Rectal smooth muscle tissue (tissue), 1 donor: ENCODE results near the gene LCN6.

Source experiments
- H3K27ac ChIP-seq: one replicate; pipeline ENCODE4 v1.7.0; 2013; ENCODE audit warnings: low read depth, low read length, inconsistent platforms
- H3K27me3 ChIP-seq: one replicate; pipeline ENCODE4 v1.7.0; 2013; ENCODE audit warnings: low read length; ENCODE audit not compliant: control insufficient read depth, insufficient read depth
- H3K36me3 ChIP-seq: one replicate; pipeline ENCODE4 v1.7.0; 2013; ENCODE audit warnings: low read length; ENCODE audit not compliant: control insufficient read depth, insufficient read depth
- H3K4me1 ChIP-seq: one replicate; pipeline ENCODE4 v1.7.0; 2013; ENCODE audit warnings: low read length; ENCODE audit not compliant: control insufficient read depth, insufficient read depth
- H3K4me3 ChIP-seq: one replicate; pipeline ENCODE4 v1.7.0; 2013; ENCODE audit warnings: low read length
- H3K9ac ChIP-seq: one replicate; pipeline ENCODE4 v1.7.0; 2013; ENCODE audit warnings: low read length

The LCN6 gene

GRCh38 chr9:136743639-136744211 lies 4.6 kb downstream of the LCN6 start:
- H3K27me3 ChIP-seq: peaks cover 19% of the 10 kb centered on the region

GRCh38 chr9:136742591-136743391 lies 5.5 kb downstream of the LCN6 start, which contains the start of gene LCN10:
LCN10 (minus strand) TSS chr9:136742940; CDS start chr9:136742903, 37 bp downstream.
- Histone ChIP-seq H3K27ac (no peak within 1 kb of the TSS), H3K36me3 (no peaks in the 10 kb centered on the region), H3K4me1 (no peaks in the 10 kb centered on the region), H3K27me3 (peaks cover 19% of the 10 kb centered on the region), H3K9ac (no peak within 1 kb of the TSS), H3K4me3 (peak within 1 kb of the TSS; percentile 31)

More at GRCh38 chr9:136743639-136744211, 4.6 kb downstream of the LCN6 start:
- Histone ChIP-seq H3K27ac (no peak overlapping the region), H3K9ac (no peak overlapping the region), H3K4me1 (no peaks in the 10 kb centered on the region), H3K36me3 (no peaks in the 10 kb centered on the region), H3K4me3 (no peak overlapping the region)

- no peaks in the 10 kb centered on the region for H3K4me1 ChIP-seq
- peaks cover 19% of the 10 kb centered on the region for H3K27me3 ChIP-seq
- H3K4me3 ChIP-seq: peak overlapping the region; percentile 31
- H3K9ac ChIP-seq: no peak overlapping the region
- H3K36me3 ChIP-seq: no peaks in the 10 kb centered on the region
- H3K27ac ChIP-seq: no peak overlapping the region
These were observed 6.3 kb downstream of the LCN6 start for GRCh38 chr9:136741883-136742571.

- peaks cover 19% of the 10 kb centered on the region for H3K27me3 ChIP-seq
- H3K4me3 ChIP-seq: peak overlapping the region; percentile 31
- H3K27ac ChIP-seq: no peak overlapping the region
- no peak overlapping the region for H3K9ac ChIP-seq
- no peaks in the 10 kb centered on the region for H3K36me3 ChIP-seq
- H3K4me1 ChIP-seq: no peaks in the 10 kb centered on the region
These were observed 7.1 kb downstream of the LCN6 start for GRCh38 chr9:136740971-136741882.

GRCh38 chr9:136740491-136740890 lies 7.8 kb downstream of the LCN6 start:
- Histone ChIP-seq H3K36me3 (no peaks in the 10 kb centered on the region), H3K4me3 (no peak overlapping the region), H3K27ac (no peak overlapping the region), H3K27me3 (peaks cover 19% of the 10 kb centered on the region), H3K9ac (no peak overlapping the region), H3K4me1 (no peaks in the 10 kb centered on the region)

- peaks cover 19% of the 10 kb centered on the region for H3K27me3 ChIP-seq
- H3K36me3 ChIP-seq: no peaks in the 10 kb centered on the region
- H3K9ac ChIP-seq: no peak overlapping the region
- no peaks in the 10 kb centered on the region for H3K4me1 ChIP-seq
- H3K4me3 ChIP-seq: no peak overlapping the region
- H3K27ac ChIP-seq: no peak overlapping the region
These were observed 8.3 kb downstream of the LCN6 start for GRCh38 chr9:136740069-136740468.

- H3K9ac ChIP-seq: no peak overlapping the region
- H3K4me1 ChIP-seq: no peaks in the 10 kb centered on the region
- H3K27me3 ChIP-seq: peaks cover 19% of the 10 kb centered on the region
- no peak overlapping the region for H3K4me3 ChIP-seq
- H3K27ac ChIP-seq: no peak overlapping the region
- no peaks in the 10 kb centered on the region for H3K36me3 ChIP-seq
These were observed 8.8 kb downstream of the LCN6 start for GRCh38 chr9:136739509-136739908.

- no peak overlapping the region for H3K9ac ChIP-seq
- H3K4me1 ChIP-seq: no peaks in the 10 kb centered on the region
- H3K36me3 ChIP-seq: no peaks in the 10 kb centered on the region
- no peak overlapping the region for H3K4me3 ChIP-seq
- peaks cover 19% of the 10 kb centered on the region for H3K27me3 ChIP-seq
- no peak overlapping the region for H3K27ac ChIP-seq
These were observed 9.4 kb downstream of the LCN6 start for GRCh38 chr9:136738960-136739359.

- Histone ChIP-seq H3K27me3 (peaks cover 8% of the 10 kb centered on the region), H3K36me3 (no peaks in the 10 kb centered on the region), H3K4me1 (no peaks in the 10 kb centered on the region), H3K4me3 (no peak overlapping the region), H3K9ac (no peak overlapping the region), H3K27ac (no peak overlapping the region)
These were observed 12.4 kb downstream of the LCN6 start for GRCh38 chr9:136735812-136736480.

GRCh38 chr9:136734837-136735496 lies 13.4 kb downstream of the LCN6 start:
- H3K36me3 ChIP-seq: no peaks in the 10 kb centered on the region
- H3K27me3 ChIP-seq: no peaks in the 10 kb centered on the region
- no peak overlapping the region for H3K4me3 ChIP-seq
- no peak overlapping the region for H3K9ac ChIP-seq
- no peak overlapping the region for H3K27ac ChIP-seq
- no peaks in the 10 kb centered on the region for H3K4me1 ChIP-seq

- peaks cover 3% of the 10 kb centered on the region for H3K4me1 ChIP-seq
- no peaks in the 10 kb centered on the region for H3K27me3 ChIP-seq
- no peaks in the 10 kb centered on the region for H3K36me3 ChIP-seq
- H3K27ac ChIP-seq: no peak overlapping the region
- H3K4me3 ChIP-seq: no peak overlapping the region
- no peak overlapping the region for H3K9ac ChIP-seq
These were observed 14.7 kb downstream of the LCN6 start for GRCh38 chr9:136733611-136734010.
